Right cardiac atrium (tissue), 5 donors: ENCODE measurements around the gene PLEKHA3. TPM values are rescaled to one million over a fixed set of nuclear protein-coding genes. Genes with fewer than 3 reads are reported as not detected.

ENCODE experiments used
- ATAC-seq, 2 donors: fragments of 200-7000 bp; cut with Tn5 transposase; one replicate each; pipeline versions ENCODE4 v1.8.0 to v1.9.1; 2020; ENCODE audit warnings: moderate library complexity in 2 of 2, mild to moderate bottlenecking in 1 of 2
- DNase-seq, 3 donors: peaks; one replicate each; pipeline ENCODE4 v3.0.0-alpha.2; 2020
- H3K27ac ChIP-seq: one replicate; pipeline ENCODE4 v1.5.1; 2013; ENCODE audit warnings: mild to moderate bottlenecking, low read length, control low read depth, moderate library complexity
- H3K27me3 ChIP-seq: one replicate; pipeline ENCODE4 v1.6.1; 2013; ENCODE audit not compliant: control insufficient read depth, insufficient read depth
- H3K4me1 ChIP-seq: one replicate; pipeline ENCODE4 v1.6.1; 2013; ENCODE audit warnings: low read length; ENCODE audit not compliant: control insufficient read depth, insufficient read depth
- H3K4me3 ChIP-seq: one replicate; pipeline ENCODE4 v1.5.1; 2013; ENCODE audit warnings: low read length, control low read depth
- H3K9me3 ChIP-seq: one replicate; pipeline ENCODE4 v1.6.1; 2013; ENCODE audit warnings: low read length; ENCODE audit not compliant: control insufficient read depth
- WGBS: extraction: QIAGEN DNeasy Blood & Tissue Kit; methylation state at CpG from one replicate; pipeline ENCODE4 v1.1.7; 2013; 5-methylcytosine and 5-hydroxymethylcytosine counted together
- intact Hi-C, 4 donors: fragments of 100-400 bp; cut with DNase I; formaldehyde crosslinking; loops; one replicate each; pipeline versions ENCODE4 v1.11.0 to v1.14.0; 2022 to 2023
- long read RNA-seq, 4 donors: library from polyadenylated mRNA; unstranded; transcript quantifications; one replicate each; pipeline ENCODE4 v2.0.0, GENCODE V29; 2020 to 2021
- polyA plus RNA-seq: library from polyadenylated mRNA; stranded (reverse); fragments of 200-250 nt; gene quantifications from one replicate; pipeline ENCODE4 v1.2.3, GENCODE V29; 2013
- total RNA-seq, 4 donors: library from RNA; stranded (reverse); fragmentation: NEBNext Ultra II Directional; extraction: Animal tissue kit (Norgen Biotek cat#: 25700); gene quantifications; one replicate each; pipeline ENCODE4 v1.2.1, GENCODE V29; 2021
- donor health status: healthy with polysubstance abuse.
- donor health status: DM: no; HTN: yes; CAD: no.
- donor health status: DM: no; HTN: no; CAD: no.
- donor health status: DM: no; HTN: yes; CAD: no; lungs with severe emphysema.
- donor health status: DM: yes; HTN: yes; CAD: no.

The PLEKHA3 gene
- 10 to 100 TPM; 44.5 to 69.9 (median 47.3) TPM for total RNA-seq
- 5.3 TPM for polyA plus RNA-seq
- long read RNA-seq, donor 1, full-length matches to known transcripts = 71 of 96 reads
- long read RNA-seq, donor 1, partial matches to known transcripts = 10 of 96 reads
- long read RNA-seq, donor 1, other reads (novel, unspliced or antisense) = 15 of 96 reads
- long read RNA-seq, donor 2, full-length matches to known transcripts = 27 of 28 reads
- long read RNA-seq, donor 2, partial matches to known transcripts = 1 of 28 reads
- long read RNA-seq, donor 2, other reads (novel, unspliced or antisense) = 0 of 28 reads
- long read RNA-seq, donor 3, full-length matches to known transcripts = 18 of 22 reads
- long read RNA-seq, donor 3, partial matches to known transcripts = 2 of 22 reads
- long read RNA-seq, donor 3, other reads (novel, unspliced or antisense) = 2 of 22 reads
- long read RNA-seq, donor 4, full-length matches to known transcripts = 27 of 33 reads
- long read RNA-seq, donor 4, partial matches to known transcripts = 0 of 33 reads
- long read RNA-seq, donor 4, other reads (novel, unspliced or antisense) = 6 of 33 reads

DNA sequence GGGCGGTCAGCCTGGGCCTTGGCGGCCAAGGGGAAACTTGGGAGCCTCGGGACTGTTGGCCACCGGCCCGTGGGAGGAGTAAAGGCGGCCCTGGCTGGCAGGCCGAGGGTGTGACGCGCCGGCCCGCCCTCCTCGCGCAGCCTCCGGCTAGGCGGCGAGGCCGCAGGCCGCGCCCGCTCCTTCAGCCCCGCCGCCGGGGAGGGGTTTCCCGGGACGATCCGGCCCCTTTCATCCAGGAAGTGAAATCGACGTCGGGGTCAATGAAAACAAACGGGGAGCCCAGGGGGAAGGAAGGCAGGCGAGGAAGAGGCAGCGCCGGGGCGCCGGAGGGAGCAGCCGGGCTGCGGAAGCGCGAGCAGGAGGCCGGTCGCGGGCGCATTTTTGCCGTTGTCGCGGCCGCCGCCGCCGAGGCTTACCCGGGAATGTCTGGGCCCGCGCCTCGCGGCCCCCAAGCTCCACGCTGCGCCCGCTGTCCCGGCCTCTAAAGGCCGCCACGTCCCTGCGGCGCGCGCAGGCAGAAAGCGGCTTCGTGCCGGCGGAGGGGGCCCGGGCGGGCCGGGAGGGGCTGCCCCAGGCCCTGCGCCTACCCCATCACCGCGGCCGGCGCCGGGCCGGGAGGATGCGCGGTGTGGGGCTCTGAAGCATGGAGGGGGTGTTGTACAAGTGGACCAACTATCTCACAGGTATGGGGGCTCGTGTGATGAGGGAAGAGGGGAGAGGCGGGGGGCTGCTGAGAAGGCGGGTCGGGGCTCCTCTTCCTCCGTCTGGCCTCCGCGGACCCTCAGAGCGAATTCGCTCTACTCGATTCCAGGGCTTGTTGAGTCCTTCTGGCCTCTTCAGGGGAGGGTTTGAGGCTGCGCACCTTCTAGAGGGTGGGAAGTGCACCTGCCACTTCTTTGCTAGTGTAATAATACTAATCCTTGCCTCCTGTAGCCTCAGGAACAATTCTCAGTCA, at the start of gene PLEKHA3:
Gene PLEKHA3, plus strand, starts transcription at position 231 of the 955 bp plus-strand sequence. Its CDS starts 413 bp downstream, at position 644.
- Histone ChIP-seq H3K4me1 (peaks cover 11% of the 10 kb centered on the region), H3K27me3 (no peaks in the 10 kb centered on the region), H3K27ac (peak within 1 kb of the TSS; percentile 73), H3K4me3 (peak within 1 kb of the TSS; percentile 98), H3K9me3 (no peaks in the 10 kb centered on the region)
- intact Hi-C loops = no loop called here
- DNase-seq = peak; percentile 99
- peak; percentile 95 to 96 for ATAC-seq
- under 1% methylated on average over 81 of the region's 92 CpGs for WGBS

DNA sequence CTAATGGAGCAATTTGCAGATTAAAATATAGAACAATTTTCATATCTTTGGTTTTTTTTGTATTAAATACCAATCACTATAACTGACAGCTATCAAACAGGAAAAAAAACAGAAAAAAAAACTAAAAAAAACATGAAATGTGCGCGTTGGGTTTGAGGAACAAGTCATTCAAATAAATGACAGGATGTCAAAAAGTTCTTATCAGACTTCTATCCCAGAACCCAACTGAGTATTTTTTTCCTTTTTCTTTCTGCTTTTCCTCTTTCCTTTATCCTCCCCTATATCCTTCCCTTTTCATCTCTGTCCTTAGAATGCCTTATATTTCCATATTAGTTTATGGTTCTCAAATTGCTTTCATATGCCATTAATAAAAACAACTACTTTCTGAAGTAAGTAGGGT, 43.6 kb upstream of the PLEKHA3 start:
- H3K4me1 ChIP-seq = no peaks in the 10 kb centered on the region
- H3K9me3 ChIP-seq = no peaks in the 10 kb centered on the region
- no peak for ATAC-seq
- 73% methylated on average over 2 of the region's 2 CpGs for WGBS
- no peak overlapping the region for H3K4me3 ChIP-seq
- no peak for DNase-seq
- H3K27me3 ChIP-seq = no peaks in the 10 kb centered on the region
- intact Hi-C loops = no loop called here
- no peak overlapping the region for H3K27ac ChIP-seq

DNA sequence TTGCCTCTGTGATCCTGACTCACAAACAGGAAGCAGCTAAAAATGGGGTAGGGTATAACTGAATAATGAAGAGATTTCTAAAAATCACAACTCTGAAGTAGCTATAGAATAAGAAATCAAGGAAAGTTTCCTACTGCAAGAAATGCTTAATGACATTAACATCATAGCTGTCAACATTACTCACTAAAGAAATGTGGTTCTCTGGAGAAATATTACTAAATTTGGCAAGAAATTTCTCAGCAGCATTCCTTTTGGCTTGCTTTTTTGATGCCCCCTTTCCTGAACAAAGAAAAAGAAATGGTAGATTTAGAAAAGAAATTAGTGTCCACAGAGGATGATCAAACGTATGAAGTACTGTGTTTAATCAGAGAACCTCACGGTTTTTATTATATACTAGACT, 38.8 kb upstream of the PLEKHA3 start:
- 90% methylated on average over 2 of the region's 2 CpGs for WGBS
- ATAC-seq (no peak), DNase-seq (no peak)
- no peak overlapping the region for H3K4me3 ChIP-seq
- intact Hi-C loops = no loop called here
- no peaks in the 10 kb centered on the region for H3K9me3 ChIP-seq
- no peak overlapping the region for H3K27ac ChIP-seq
- H3K27me3 ChIP-seq = no peaks in the 10 kb centered on the region
- peaks cover 1% of the 10 kb centered on the region for H3K4me1 ChIP-seq

GRCh38 chr2:178448968-178449661, 31.1 kb upstream of the PLEKHA3 start:
- ATAC-seq = no peak
- intact Hi-C loops = no loop called here
- Histone ChIP-seq H3K9me3 (no peaks in the 10 kb centered on the region), H3K27me3 (no peaks in the 10 kb centered on the region), H3K27ac (no peak overlapping the region), H3K4me1 (peaks cover 10% of the 10 kb centered on the region), H3K4me3 (no peak overlapping the region)
- 67% methylated on average over 4 of the region's 4 CpGs for WGBS
- no peak for DNase-seq

- intact Hi-C loops = loop anchor here in 1 of 4 donors (2.0 kb wide), 1 partner anchor 29 kb away; the partner anchor contains the start of gene FKBP7
- Histone ChIP-seq H3K4me1 (peaks cover 10% of the 10 kb centered on the region), H3K4me3 (peak overlapping the region; percentile 62), H3K9me3 (no peaks in the 10 kb centered on the region), H3K27ac (peak overlapping the region; percentile 96), H3K27me3 (no peaks in the 10 kb centered on the region)
- no peak for DNase-seq
- 6% methylated on average over 18 of the region's 18 CpGs for WGBS
- ATAC-seq = no peak
These were observed 30.3 kb upstream of the PLEKHA3 start for GRCh38 chr2:178449700-178450523.

- DNase-seq (no peak), ATAC-seq (no peak)
- H3K4me1 ChIP-seq = peaks cover 10% of the 10 kb centered on the region
- intact Hi-C loops = loop anchor here in 1 of 4 donors (2.0 kb wide), 1 partner anchor 28 kb away; the partner anchor contains the start of gene FKBP7
- H3K27ac ChIP-seq = peak overlapping the region; percentile 96
- no peaks in the 10 kb centered on the region for H3K27me3 ChIP-seq
- WGBS = under 1% methylated on average over 25 of the region's 25 CpGs
- peak overlapping the region; percentile 62 for H3K4me3 ChIP-seq
- no peaks in the 10 kb centered on the region for H3K9me3 ChIP-seq
These were observed 29.8 kb upstream of the PLEKHA3 start for GRCh38 chr2:178450524-178450773.

GRCh38 chr2:178450774-178451525, 29.3 kb upstream of the PLEKHA3 start, which contains the start of the genes PJVK and PRKRA:
Gene PJVK (plus strand): TSS chr2:178451378. CDS start chr2:178453410, 2,032 bp downstream.
Gene PRKRA (minus strand): TSS chr2:178451175. CDS start chr2:178451030, 145 bp downstream.
- intact Hi-C loops = loop anchor here in 1 of 4 donors (2.0 kb wide), 1 partner anchor 28 kb away; the partner anchor contains the start of gene FKBP7
- under 1% methylated on average over 76 of the region's 76 CpGs for WGBS
- DNase-seq = peak; percentile 98 to 99 (median 99)
- ATAC-seq = peak; percentile 99
- Histone ChIP-seq H3K4me3 (peak within 1 kb of the TSS; percentile 62), H3K9me3 (no peaks in the 10 kb centered on the region), H3K27ac (peak within 1 kb of the TSS; percentile 97), H3K4me1 (peaks cover 9% of the 10 kb centered on the region), H3K27me3 (no peaks in the 10 kb centered on the region)

DNA sequence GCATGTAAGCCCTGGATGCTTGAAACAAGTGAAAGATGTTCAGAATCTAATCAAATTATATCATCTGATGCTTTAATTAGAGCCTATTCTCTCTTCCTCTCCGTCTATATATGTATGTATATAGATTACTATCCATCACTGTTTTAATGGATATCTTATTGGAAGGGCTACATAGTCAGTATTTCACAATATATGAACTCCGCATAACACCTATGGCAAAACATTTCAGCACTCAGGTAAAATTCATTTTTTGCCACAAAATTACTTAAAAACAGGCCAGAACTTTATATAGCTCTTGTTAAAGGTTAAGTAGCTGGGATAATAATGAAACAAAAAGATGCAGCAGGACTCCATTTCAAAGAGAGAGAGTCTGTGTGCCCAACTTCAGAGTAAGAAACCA, 27.9 kb upstream of the PLEKHA3 start:
- ATAC-seq = no peak
- H3K4me3 ChIP-seq = no peak overlapping the region
- 99% methylated on average over 2 of the region's 2 CpGs for WGBS

DNA sequence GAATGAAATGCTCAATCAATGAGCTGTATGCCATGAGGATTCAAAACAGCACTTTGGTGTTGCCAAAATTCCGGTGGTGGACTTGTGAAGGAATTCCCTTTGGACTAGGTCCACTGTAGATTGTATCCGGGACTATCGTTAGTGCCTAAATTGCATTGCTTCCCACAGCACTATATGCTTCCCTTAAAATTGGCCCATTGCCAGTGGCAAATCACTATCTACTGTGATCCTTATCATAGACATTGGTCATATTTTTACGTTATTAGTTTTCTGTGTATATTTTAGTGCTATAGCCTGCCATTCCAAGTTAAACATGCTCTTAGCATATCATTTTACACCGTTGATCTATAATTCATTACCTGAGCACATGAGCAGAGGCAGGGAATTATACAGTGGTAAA, 27.4 kb upstream of the PLEKHA3 start:
- Histone ChIP-seq H3K4me3 (no peak overlapping the region), H3K27ac (no peak overlapping the region), H3K27me3 (no peaks in the 10 kb centered on the region), H3K9me3 (no peaks in the 10 kb centered on the region), H3K4me1 (peaks cover 9% of the 10 kb centered on the region)
- intact Hi-C loops = no loop called here
- DNase-seq (no peak), ATAC-seq (no peak)
- WGBS = 46% methylated on average over 5 of the region's 5 CpGs

More for the DNA sequence above, 27.9 kb upstream of the PLEKHA3 start:
- DNase-seq = no peak
- H3K4me1 ChIP-seq = peaks cover 9% of the 10 kb centered on the region
- intact Hi-C loops = no loop called here
- H3K27ac ChIP-seq = no peak overlapping the region
- H3K27me3 ChIP-seq = no peaks in the 10 kb centered on the region
- no peaks in the 10 kb centered on the region for H3K9me3 ChIP-seq
